Panc1 (cell line): ENCODE data around the gene FSD1. TPM values are rescaled to one million over a fixed set of nuclear protein-coding genes. Genes with fewer than 3 reads are reported as not detected.

Experiments
- ATAC-seq: fragments of 200-7000 bp; cut with Tn5 transposase; 2 replicates; pipeline ENCODE4 v1.9.1; 2020; ENCODE audit warnings: mild to moderate bottlenecking, moderate library complexity
- BruUV-seq: library from RNA; stranded (reverse); fragments of 400-500 nt; replicated peaks from 2 replicates; lab custom pipeline; 2021; lab: Mats Ljungman, UMichigan
- CTCF ChIA-PET: fragments of 300-600 bp; sonication (Branson Sonifier 250); formaldehyde crosslinking; loops from one replicate; lab custom pipeline; 2022; ENCODE audit warnings: antibody characterized with exemption; lab: Charles Lee
- POLR2A ChIA-PET: fragments of 300-600 bp; sonication (Branson Sonifier 250); formaldehyde crosslinking; loops from one replicate; lab custom pipeline; 2022; ENCODE audit warnings: antibody characterized with exemption; lab: Charles Lee
- DNase-seq: peaks from one replicate; pipeline ENCODE4 v3.0.0-alpha.2; 2010; ENCODE audit warnings: low read depth, low spot score
- H3K27ac ChIP-seq: 2 replicates; pipeline ENCODE4 v1.5.1; 2011; ENCODE audit warnings: mild to moderate bottlenecking, low read length, inconsistent platforms
- H3K27me3 ChIP-seq: fragments of 200-500 bp; sonication (Bioruptor generic); 2 replicates; pipeline ENCODE4 v1.6.0; 2014; ENCODE audit warnings: low read length, inconsistent platforms; ENCODE audit not compliant: control insufficient read depth, insufficient read depth
- H3K36me3 ChIP-seq: fragments of 200-500 bp; sonication (Bioruptor generic); 2 replicates; pipeline ENCODE4 v1.5.1; 2014; ENCODE audit warnings: inconsistent platforms, mild to moderate bottlenecking, low read length, moderate library complexity; ENCODE audit not compliant: control insufficient read depth, insufficient read depth
- H3K4me1 ChIP-seq: 2 replicates; pipeline ENCODE4 v1.5.1; 2011; ENCODE audit warnings: inconsistent platforms, mild to moderate bottlenecking, low read length, moderate library complexity; ENCODE audit not compliant: control insufficient read depth, insufficient read depth
- H3K4me3 ChIP-seq, 2 experiments: 2 replicates each; pipeline ENCODE4 v1.5.1; 2011 to 2012; ENCODE audit warnings: low read depth in 2 of 2, low read length in 2 of 2, mild to moderate bottlenecking in 2 of 2, inconsistent platforms in 1 of 2, moderate library complexity in 1 of 2
- H3K9me3 ChIP-seq: fragments of 200-500 bp; sonication (Bioruptor generic); 2 replicates; pipeline ENCODE4 v1.5.1; 2014; ENCODE audit warnings: low read depth, mild to moderate bottlenecking, inconsistent platforms, low read length, moderate library complexity; ENCODE audit not compliant: control insufficient read depth, insufficient read depth
- CTCF ChIP-seq: fragments of 450-650 bp; IDR thresholded peaks from 2 replicates; pipeline ENCODE4 v1.5.1; 2017; ENCODE audit warnings: mild to moderate bottlenecking
- POLR2AphosphoS5 ChIP-seq: IDR thresholded peaks from 2 replicates; pipeline ENCODE4 v1.6.1; 2012; ENCODE audit warnings: mild to moderate bottlenecking, low read depth, low read length, moderate library complexity
- REST ChIP-seq, 2 experiments: IDR thresholded peaks; 2 replicates each; pipeline ENCODE4 v1.6.1; 2011 to 2012; ENCODE audit warnings: low read depth in 2 of 2, control low read depth in 1 of 2, low read length in 1 of 2, mild to moderate bottlenecking in 1 of 2, moderate library complexity in 1 of 2; ENCODE audit not compliant: insufficient read depth in 1 of 2
- SIN3A ChIP-seq: IDR thresholded peaks from 2 replicates; pipeline ENCODE4 v1.6.1; 2012; ENCODE audit warnings: low read depth, mild to moderate bottlenecking, low read length, moderate library complexity, borderline replicate concordance; ENCODE audit not compliant: insufficient read depth
- TCF7L2 ChIP-seq: IDR thresholded peaks from 2 replicates; pipeline ENCODE4 v1.6.1; 2011; ENCODE audit warnings: mild to moderate bottlenecking, low read depth, low read length, inconsistent platforms
- in situ Hi-C: cut with HindIII; loops from 2 replicates; pipeline ENCODE4 v1.10.0; 2016; ENCODE audit warnings: low sequenced_read_pairs, low pct_unique_long_range_greater_than_20kb
- intact Hi-C: fragments of 100-400 bp; cut with micrococcal nuclease; formaldehyde crosslinking; loops from one replicate; pipeline ENCODE4 v1.10.0; 2022; ENCODE audit not compliant: unreplicated experiment
- total RNA-seq: library from RNA; stranded (reverse); gene quantifications from one replicate; pipeline ENCODE4 v1.2.1, GENCODE V29; 2021; ENCODE audit not compliant: unreplicated experiment

Gene FSD1
- total RNA-seq, 1 experiment from 2014 or later = 12.1 TPM

GRCh38 chr19:4350111-4350510 lies 45.7 kb downstream of the FSD1 start:
- intact Hi-C loops (loop anchor here (2.0 kb wide), 1 partner anchor 83 kb away; no protein-coding TSS in a partner anchor), in situ Hi-C loops (no loop called here)
- no peaks in the 10 kb centered on the region for H3K9me3 ChIP-seq
- ChIA-PET POLR2A (no interaction called here), CTCF (no interaction called here)
- H3K27ac ChIP-seq = no peak overlapping the region
- no peak for ATAC-seq
- no peaks in the 10 kb centered on the region for H3K36me3 ChIP-seq
- BruUV-seq = no TSS peak
- H3K27me3 ChIP-seq = no peaks in the 10 kb centered on the region
- H3K4me1 ChIP-seq = no peaks in the 10 kb centered on the region
- DNase-seq = no peak
- no peak overlapping the region for H3K4me3 ChIP-seq
- no peak for TF ChIP-seq REST (IDR thresholded peaks at IDR 0.05; ENCODE audit: insufficient read depth in 1 of 2, low read depth in 2 of 2, low read length in 1 of 2)
- TF ChIP-seq CTCF = no peak
- TF ChIP-seq TCF7L2 = no peak
- TF ChIP-seq POLR2AphosphoS5 = no peak

- DNase-seq (no peak), ATAC-seq (no peak)
- Histone ChIP-seq H3K9me3 (no peaks in the 10 kb centered on the region), H3K27ac (no peak overlapping the region), H3K4me3 (no peak overlapping the region), H3K36me3 (no peaks in the 10 kb centered on the region), H3K4me1 (no peaks in the 10 kb centered on the region), H3K27me3 (no peaks in the 10 kb centered on the region)
- intact Hi-C loops (loop anchor here (2.0 kb wide), 1 partner anchor 84 kb away; no protein-coding TSS in a partner anchor), in situ Hi-C loops (no loop called here)
- CTCF ChIA-PET = no interaction called here
- POLR2A ChIA-PET = no interaction called here
- no peak for TF ChIP-seq SIN3A
- TF ChIP-seq REST (IDR thresholded peaks at IDR 0.05; ENCODE audit: insufficient read depth in 1 of 2, low read depth in 2 of 2, low read length in 1 of 2) = no peak
- no peak for TF ChIP-seq TCF7L2
- TF ChIP-seq POLR2AphosphoS5 = no peak
- TF ChIP-seq CTCF = no peak
- BruUV-seq = no TSS peak
These were observed 46.3 kb downstream of the FSD1 start for GRCh38 chr19:4350726-4351125.
